IMR-90 (cell line): Measurements from ENCODE around the gene ARPC1A. TPM values are rescaled to one million over a fixed set of nuclear protein-coding genes. Genes with fewer than 3 reads are reported as not detected.

ENCODE experiments used
- ATAC-seq: fragments of 200-7000 bp; cut with Tn5 transposase; 2 replicates; pipeline ENCODE4 v1.9.1; 2020; ENCODE audit warnings: low read depth, mild to moderate bottlenecking, moderate library complexity
- BruUV-seq: library from RNA; stranded (reverse); fragments of 400-500 nt; replicated peaks from 2 replicates; lab custom pipeline; 2021; lab: Mats Ljungman, UMichigan
- CTCF ChIA-PET: fragments of 300-600 bp; formaldehyde crosslinking; extraction: SDS; loops from one replicate; lab custom pipeline; 2021; ENCODE audit warnings: antibody characterized with exemption; lab: Yijun Ruan, JAX
- POLR2A ChIA-PET: fragments of 300-600 bp; sonication (Branson Sonifier 250); formaldehyde crosslinking; loops from one replicate; lab custom pipeline; 2022; ENCODE audit warnings: antibody characterized with exemption; ENCODE audit not compliant: unreplicated experiment; lab: Charles Lee
- DNase-seq: peaks from one replicate; pipeline ENCODE4 v3.0.0; 2013
- H2AFZ ChIP-seq: replicated peaks from 2 replicates; pipeline ENCODE3; 2013; ENCODE audit warnings: low read length, mild to moderate bottlenecking; ENCODE audit not compliant: poor library complexity
- H2AK5ac ChIP-seq: 2 replicates; pipeline ENCODE4 v1.6.1; 2013; ENCODE audit warnings: low read depth, low read length, inconsistent platforms
- H2AK9ac ChIP-seq: replicated peaks from 2 replicates; pipeline ENCODE3; 2013; ENCODE audit warnings: mild to moderate bottlenecking, low read depth, low read length, moderate library complexity; ENCODE audit not compliant: poor library complexity
- H2BK120ac ChIP-seq: 2 replicates; pipeline ENCODE4 v1.6.1; 2013; ENCODE audit warnings: low read depth, low read length, inconsistent platforms
- H2BK15ac ChIP-seq: 3 replicates; pipeline ENCODE4 v1.6.1; 2013; ENCODE audit warnings: low read depth, low read length, inconsistent platforms
- H2BK20ac ChIP-seq: 2 replicates; pipeline ENCODE4 v1.6.1; 2013; ENCODE audit warnings: low read depth, mild to moderate bottlenecking, inconsistent platforms, low read length, moderate library complexity
- H2BK5ac ChIP-seq: 2 replicates; pipeline ENCODE4 v1.6.1; 2013; ENCODE audit warnings: mild to moderate bottlenecking, low read depth, low read length, inconsistent platforms; ENCODE audit not compliant: poor library complexity, severe bottlenecking
- H3K14ac ChIP-seq: replicated peaks from 2 replicates; pipeline ENCODE4 v1.6.1; 2013; ENCODE audit warnings: low read depth, low read length, inconsistent platforms
- H3K18ac ChIP-seq: 2 replicates; pipeline ENCODE4 v1.6.1; 2013; ENCODE audit warnings: low read depth, low read length, control low read depth
- H3K23ac ChIP-seq: 2 replicates; pipeline ENCODE4 v1.6.1; 2013; ENCODE audit warnings: low read depth, low read length, inconsistent platforms
- H3K27ac ChIP-seq: 2 replicates; pipeline ENCODE4 v1.5.1; 2013; ENCODE audit warnings: mild to moderate bottlenecking, control low read depth, low read length; ENCODE audit not compliant: insufficient read depth
- H3K27me3 ChIP-seq: 2 replicates; pipeline ENCODE4 v1.6.1; 2013; ENCODE audit warnings: low read length; ENCODE audit not compliant: control insufficient read depth, insufficient read depth
- H3K36me3 ChIP-seq: 2 replicates; pipeline ENCODE4 v1.6.1; 2013; ENCODE audit warnings: low read length, mixed read lengths; ENCODE audit not compliant: control insufficient read depth, insufficient read depth
- H3K4ac ChIP-seq: 2 replicates; pipeline ENCODE4 v1.6.1; 2013; ENCODE audit warnings: low read depth, low read length, inconsistent platforms
- H3K4me1 ChIP-seq: 2 replicates; pipeline ENCODE4 v1.6.1; 2013; ENCODE audit warnings: low read length, mixed read lengths; ENCODE audit not compliant: control insufficient read depth, insufficient read depth
- H3K4me2 ChIP-seq: 2 replicates; pipeline ENCODE4 v1.6.1; 2013; ENCODE audit warnings: low read depth, mild to moderate bottlenecking, control low read depth, low read length, moderate library complexity
- H3K4me3 ChIP-seq: 2 replicates; pipeline ENCODE4 v1.5.1; 2013; ENCODE audit warnings: low read depth, mild to moderate bottlenecking, control low read depth, low read length, moderate library complexity; ENCODE audit not compliant: insufficient read depth
- H3K56ac ChIP-seq: 2 replicates; pipeline ENCODE4 v1.6.1; 2013; ENCODE audit warnings: low read length, inconsistent platforms; ENCODE audit not compliant: insufficient read depth; ENCODE audit errors: extremely low read depth
- H3K79me1 ChIP-seq, 2 experiments: 2 replicates each; pipeline ENCODE4 v1.6.1; 2013; ENCODE audit warnings: low read length in 2 of 2, inconsistent platforms in 1 of 2, low read depth in 1 of 2
- H3K9ac ChIP-seq: 2 replicates; pipeline ENCODE4 v1.6.1; 2013; ENCODE audit warnings: low read depth, low read length, control low read depth
- H3K9me1 ChIP-seq: 2 replicates; pipeline ENCODE4 v1.6.1; 2013; ENCODE audit warnings: low read length, inconsistent platforms; ENCODE audit not compliant: insufficient read depth
- H3K9me3 ChIP-seq: 2 replicates; pipeline ENCODE4 v1.6.1; 2013; ENCODE audit warnings: low read length; ENCODE audit not compliant: control insufficient read depth, insufficient read depth
- H4K20me1 ChIP-seq: 2 replicates; pipeline ENCODE4 v1.6.1; 2013; ENCODE audit warnings: low read length, inconsistent platforms; ENCODE audit not compliant: insufficient read depth
- H4K5ac ChIP-seq: 2 replicates; pipeline ENCODE4 v1.6.1; 2013; ENCODE audit warnings: mild to moderate bottlenecking, low read depth, low read length, control low read depth
- H4K8ac ChIP-seq, 2 experiments: 2 replicates each; pipeline ENCODE4 v1.6.1; 2013; ENCODE audit warnings: low read depth in 2 of 2, low read length in 2 of 2, control low read depth in 1 of 2, inconsistent platforms in 1 of 2
- H4K91ac ChIP-seq: 2 replicates; pipeline ENCODE4 v1.6.1; 2013; ENCODE audit warnings: low read depth, low read length, inconsistent platforms; ENCODE audit not compliant: insufficient read depth
- NFE2L2 ChIP-seq: fragments of 150-350 bp; IDR thresholded peaks from 2 replicates; pipeline ENCODE4 v1.6.1; 2016; ENCODE audit warnings: low read depth, mild to moderate bottlenecking, low read length
- POLR2A ChIP-seq: IDR thresholded peaks from 2 replicates; pipeline ENCODE4 v1.6.1; 2012; ENCODE audit warnings: mild to moderate bottlenecking, low read depth, low read length
- RCOR1 ChIP-seq: IDR thresholded peaks from 2 replicates; pipeline ENCODE4 v1.6.1; 2012; ENCODE audit warnings: mild to moderate bottlenecking, low read length, improper control_type of control experiment; ENCODE audit not compliant: insufficient replicate concordance
- SMC3 ChIP-seq: fragments of 150-350 bp; IDR thresholded peaks from 2 replicates; pipeline ENCODE4 v1.6.1; 2016; ENCODE audit warnings: low read depth, mild to moderate bottlenecking, antibody characterized with exemption, low read length, moderate library complexity
- WGBS, 2 experiments: methylation state at CpG; one replicate each; pipeline versions ENCODE4 v1.1.5 to v1.1.7; 2013; ENCODE audit warnings: missing lambda C conversion rate in 2 of 2; ENCODE audit not compliant: insufficient read length in 1 of 2; ENCODE audit errors: extremely low coverage in 2 of 2; 5-methylcytosine and 5-hydroxymethylcytosine counted together
- dilution Hi-C: fragments of 300-500 bp; cut with HindIII; formaldehyde crosslinking; loops from one replicate; pipeline ENCODE4 v1.14.3; 2018; ENCODE audit warnings: low sequenced_read_pairs; ENCODE audit not compliant: unreplicated experiment
- in situ Hi-C: fragments of 300-500 bp; cut with MboI; formaldehyde crosslinking; loops from 3 replicates; pipeline ENCODE4 v1.14.3; 2019; ENCODE audit warnings: low sequenced_read_pairs, inconsistent platforms, mixed read lengths
- intact Hi-C: fragments of 100-400 bp; cut with micrococcal nuclease; formaldehyde crosslinking; loops from 2 replicates; pipeline ENCODE4 v1.10.0; 2022
- polyA plus RNA-seq, 3 experiments: library from polyadenylated mRNA; depleted of rRNA; stranded (reverse); fragments of >200 nt; gene quantifications; 2 replicates each; pipeline ENCODE4 v1.2.3, GENCODE V29; 2012; ENCODE audit warnings: low replicate concordance in 1 of 3
- total RNA-seq: library from RNA; depleted of rRNA; stranded (reverse); fragments of >200 nt; gene quantifications from 2 replicates; pipeline ENCODE4 v1.2.3, GENCODE V29; 2012
- TF ChIP-seq, protein P1 (sequence below): fragments of 150-350 bp; IDR thresholded peaks from 2 replicates; pipeline ENCODE4 v1.6.1; 2016; ENCODE audit warnings: low read depth, mild to moderate bottlenecking, low read length, moderate library complexity, borderline replicate concordance
- TF ChIP-seq, protein P2 (sequence below): fragments of 150-350 bp; IDR thresholded peaks from 2 replicates; pipeline ENCODE4 v1.6.1; 2017; ENCODE audit warnings: mild to moderate bottlenecking, antibody characterized with exemption, low read length, low read depth

Gene ARPC1A
- total and polyA plus RNA-seq, 2 of the 4 experiments (the other 2 are of a cell fraction), result 253 to 327 TPM

DNA sequence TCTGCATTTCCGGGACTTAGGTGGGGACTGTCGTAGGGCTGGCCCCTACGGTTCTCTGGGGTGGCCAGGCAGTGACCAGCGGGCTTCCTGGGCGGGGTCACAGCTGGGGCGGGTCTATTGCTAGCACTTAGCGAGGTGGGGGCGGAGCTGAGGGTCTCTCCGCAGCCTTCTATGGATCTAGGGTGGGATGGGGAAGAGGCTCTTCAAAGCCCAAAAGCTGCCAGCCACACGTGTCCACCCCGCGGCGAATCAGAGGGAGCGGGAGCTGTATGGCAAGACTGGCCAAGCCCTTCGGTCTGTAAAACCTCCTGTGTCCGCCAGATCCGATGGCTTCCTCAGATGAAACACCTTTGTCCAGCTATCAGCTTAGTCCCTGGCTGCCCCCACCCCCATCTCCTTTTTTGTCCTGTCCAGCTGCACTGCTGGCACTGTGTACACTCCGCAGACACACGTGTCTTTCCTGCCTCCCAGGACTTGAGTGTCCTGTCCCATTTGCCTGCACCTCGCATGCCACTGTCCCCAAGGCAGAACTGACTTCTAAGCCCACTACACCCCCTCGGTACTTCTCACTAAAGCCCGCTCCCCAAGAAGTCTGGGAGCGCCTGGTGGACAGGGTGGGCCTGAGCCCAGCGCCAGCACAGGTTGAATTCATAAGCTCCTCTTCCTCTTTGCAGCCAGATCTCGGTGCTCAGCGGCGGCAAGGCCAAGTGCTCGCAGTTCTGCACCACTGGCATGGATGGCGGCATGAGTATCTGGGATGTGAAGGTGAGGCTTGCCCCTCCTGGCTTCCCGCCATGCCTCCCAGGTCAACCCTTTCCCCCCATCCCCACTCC lies 67.9 kb downstream of the ARPC1A start:
- no peak overlapping the region for H4K91ac ChIP-seq
- H3K4ac ChIP-seq, result peak overlapping the region; percentile 51; the same call in 1 of the 2 replicates
- H3K36me3 ChIP-seq, result peaks cover 68% of the 10 kb centered on the region
- H3K4me1 ChIP-seq, result peaks cover 7% of the 10 kb centered on the region
- no TSS peak for BruUV-seq
- peak overlapping the region; percentile 44 for H2AK9ac ChIP-seq
- H3K4me3 ChIP-seq, result peak overlapping the region; percentile 45
- no peak overlapping the region for H2BK20ac ChIP-seq
- no peak overlapping the region for H2BK5ac ChIP-seq
- H2AFZ ChIP-seq, result peak overlapping the region; percentile 77
- 50% methylated on average over 12 of the region's 30 CpGs; no CpG with 5 or more reads in 1 of the 2 experiments for WGBS, 2 experiments
- in situ Hi-C loops (no loop called here), intact Hi-C loops (no loop called here), dilution Hi-C loops (no loop called here)
- no peak overlapping the region for H3K18ac ChIP-seq
- peak overlapping the region; percentile 85 for H3K4me2 ChIP-seq
- peak overlapping the region; percentile 79 for H4K5ac ChIP-seq
- no peak overlapping the region for H2BK15ac ChIP-seq
- H3K9me1 ChIP-seq, result peaks cover 3% of the 10 kb centered on the region
- ATAC-seq (peak; percentile 28), DNase-seq (no peak)
- H3K14ac ChIP-seq, result 0 out of 2 replicates have a peak overlapping the region, but pooled peaks have one; percentile 8
- no peak overlapping the region for H2BK120ac ChIP-seq
- CTCF ChIA-PET, result no interaction called here
- no peak overlapping the region for H3K56ac ChIP-seq
- no peak overlapping the region for H3K9ac ChIP-seq
- no peak overlapping the region; the same call in 1 of the 2 replicates for H3K27ac ChIP-seq
- peak overlapping the region; percentile 23 to 56; a peak in 1 of 4 replicates for H4K8ac ChIP-seq
- H4K20me1 ChIP-seq, result peaks cover 61% of the 10 kb centered on the region
- POLR2A ChIA-PET, result no interaction called here
- 0 out of 2 replicates have a peak overlapping the region, but pooled peaks have one; percentile 16 for H2AK5ac ChIP-seq
- no peaks in the 10 kb centered on the region for H3K9me3 ChIP-seq
- peaks cover 7 to 55% of the 10 kb centered on the region in 2 experiments for H3K79me1 ChIP-seq
- TF ChIP-seq, protein P1, sequence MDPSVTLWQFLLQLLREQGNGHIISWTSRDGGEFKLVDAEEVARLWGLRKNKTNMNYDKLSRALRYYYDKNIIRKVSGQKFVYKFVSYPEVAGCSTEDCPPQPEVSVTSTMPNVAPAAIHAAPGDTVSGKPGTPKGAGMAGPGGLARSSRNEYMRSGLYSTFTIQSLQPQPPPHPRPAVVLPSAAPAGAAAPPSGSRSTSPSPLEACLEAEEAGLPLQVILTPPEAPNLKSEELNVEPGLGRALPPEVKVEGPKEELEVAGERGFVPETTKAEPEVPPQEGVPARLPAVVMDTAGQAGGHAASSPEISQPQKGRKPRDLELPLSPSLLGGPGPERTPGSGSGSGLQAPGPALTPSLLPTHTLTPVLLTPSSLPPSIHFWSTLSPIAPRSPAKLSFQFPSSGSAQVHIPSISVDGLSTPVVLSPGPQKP, result no peak
- no peak for TF ChIP-seq POLR2A
- TF ChIP-seq SMC3, result no peak
- TF ChIP-seq NFE2L2, result no peak
- no peak for TF ChIP-seq RCOR1
- TF ChIP-seq, protein P2, sequence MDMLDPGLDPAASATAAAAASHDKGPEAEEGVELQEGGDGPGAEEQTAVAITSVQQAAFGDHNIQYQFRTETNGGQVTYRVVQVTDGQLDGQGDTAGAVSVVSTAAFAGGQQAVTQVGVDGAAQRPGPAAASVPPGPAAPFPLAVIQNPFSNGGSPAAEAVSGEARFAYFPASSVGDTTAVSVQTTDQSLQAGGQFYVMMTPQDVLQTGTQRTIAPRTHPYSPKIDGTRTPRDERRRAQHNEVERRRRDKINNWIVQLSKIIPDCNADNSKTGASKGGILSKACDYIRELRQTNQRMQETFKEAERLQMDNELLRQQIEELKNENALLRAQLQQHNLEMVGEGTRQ, result peak; percentile 73
- H3K23ac ChIP-seq, result peak overlapping the region; percentile 59; the same call in 1 of the 2 replicates
- H3K27me3 ChIP-seq, result no peaks in the 10 kb centered on the region
